GM23338 (cell line): Measurements from ENCODE around the gene RALY. TPM values are rescaled to one million over a fixed set of nuclear protein-coding genes. Genes with fewer than 3 reads are reported as not detected.

ENCODE experiments used
- ATAC-seq: fragments of 200-7000 bp; cut with Tn5 transposase; 3 replicates; pipeline ENCODE4 v1.9.1; 2020
- DNase-seq: peaks from one replicate; pipeline ENCODE4 v3.0.0-alpha.2; 2015; ENCODE audit warnings: low spot score
- H2AFZ ChIP-seq: fragments of 200-600 bp; sonication (generic); 2 replicates; pipeline ENCODE4 v1.8.0; 2016; ENCODE audit warnings: antibody characterized with exemption, mild to moderate bottlenecking, moderate library complexity
- H3F3A ChIP-seq: fragments of 200-600 bp; sonication (generic); replicated peaks from 2 replicates; pipeline ENCODE4 v1.8.0; 2017; ENCODE audit warnings: antibody characterized with exemption, mixed run types, low read depth
- H3K27ac ChIP-seq: fragments of 200-600 bp; sonication (generic); 2 replicates; pipeline ENCODE4 v1.6.1; 2016; ENCODE audit warnings: low read depth
- H3K27me3 ChIP-seq: fragments of 200-600 bp; sonication (generic); 2 replicates; pipeline ENCODE4 v1.8.0; 2016; ENCODE audit warnings: mild to moderate bottlenecking, mixed run types, moderate library complexity; ENCODE audit not compliant: insufficient read depth
- H3K36me3 ChIP-seq: fragments of 200-600 bp; sonication (generic); 2 replicates; pipeline ENCODE4 v1.8.0; 2016; ENCODE audit warnings: mild to moderate bottlenecking; ENCODE audit not compliant: insufficient read depth
- H3K4me1 ChIP-seq: fragments of 200-600 bp; sonication (generic); 2 replicates; pipeline ENCODE4 v1.8.0; 2016; ENCODE audit warnings: mild to moderate bottlenecking, moderate library complexity; ENCODE audit not compliant: insufficient read depth
- H3K4me2 ChIP-seq: fragments of 200-600 bp; sonication (generic); 2 replicates; pipeline ENCODE4 v1.7.1; 2017; ENCODE audit warnings: mixed run types
- H3K4me3 ChIP-seq: fragments of 200-600 bp; sonication (generic); 2 replicates; pipeline ENCODE4 v1.6.1; 2016; ENCODE audit warnings: mixed run types
- H3K79me2 ChIP-seq: fragments of 200-600 bp; sonication (generic); replicated peaks from 2 replicates; pipeline ENCODE4 v1.8.0; 2017; ENCODE audit warnings: mild to moderate bottlenecking; ENCODE audit not compliant: insufficient read depth
- H3K9me2 ChIP-seq: fragments of 200-600 bp; sonication (generic); 2 replicates; pipeline ENCODE4 v1.8.0; 2017; ENCODE audit not compliant: insufficient read depth
- H4K20me1 ChIP-seq: fragments of 200-600 bp; sonication (generic); replicated peaks from 2 replicates; pipeline ENCODE4 v1.8.0; 2017; ENCODE audit warnings: mild to moderate bottlenecking; ENCODE audit not compliant: insufficient read depth
- H3K27ac Mint-ChIP-seq: 2 replicates; pipeline ENCODE4 v1.8.0; 2020; ENCODE audit warnings: inconsistent platforms, mild to moderate bottlenecking, moderate library complexity, mixed read lengths
- H3K27me3 Mint-ChIP-seq: 3 replicates; pipeline ENCODE4 v1.8.0; 2022; ENCODE audit warnings: low read depth, mild to moderate bottlenecking, moderate library complexity, mixed read lengths, inconsistent platforms; ENCODE audit not compliant: insufficient read depth, poor library complexity
- H3K36me3 Mint-ChIP-seq: 3 replicates; pipeline ENCODE4 v1.8.0; 2021; ENCODE audit warnings: low read depth, mild to moderate bottlenecking, inconsistent platforms, moderate library complexity, mixed read lengths
- H3K4me1 Mint-ChIP-seq: 3 replicates; pipeline ENCODE4 v1.8.0; 2020; ENCODE audit warnings: mild to moderate bottlenecking, inconsistent platforms, mixed read lengths
- H3K4me3 Mint-ChIP-seq: 3 replicates; pipeline ENCODE4 v1.8.0; 2021; ENCODE audit warnings: moderate library complexity, mild to moderate bottlenecking, inconsistent platforms, mixed read lengths
- H3K9me3 Mint-ChIP-seq: 3 replicates; pipeline ENCODE4 v1.8.0; 2020; ENCODE audit warnings: moderate library complexity, mild to moderate bottlenecking, inconsistent platforms, mixed read lengths
- CREB1 ChIP-seq: fragments of 250-450 bp; sonication (Bioruptor Pico); IDR thresholded peaks from 2 replicates; pipeline ENCODE4 v1.5.0; 2020; ENCODE audit warnings: low read depth, mild to moderate bottlenecking, moderate library complexity
- EZH2 ChIP-seq: fragments of 200-600 bp; sonication (generic); IDR thresholded peaks from one replicate; pipeline ENCODE4 v1.8.0; 2017; ENCODE audit warnings: antibody characterized with exemption, mild to moderate bottlenecking, low read depth; ENCODE audit not compliant: unreplicated experiment
- NANOG ChIP-seq: IDR thresholded peaks from 2 replicates; pipeline ENCODE4 v1.6.1; 2016; ENCODE audit warnings: antibody characterized with exemption, borderline replicate concordance
- STAT1 ChIP-seq: IDR thresholded peaks from one replicate; pipeline ENCODE4 v1.6.1; 2016; ENCODE audit warnings: antibody characterized with exemption; ENCODE audit not compliant: unreplicated experiment
- ZNF114 ChIP-seq: fragments of 250-450 bp; sonication (Bioruptor Pico); IDR thresholded peaks from 2 replicates; pipeline ENCODE4 v1.5.0; 2020; ENCODE audit warnings: mild to moderate bottlenecking, moderate library complexity
- polyA plus RNA-seq: library from polyadenylated mRNA; unstranded; fragments of >200 nt; fragmentation: Nextera tagmentation; extraction: Ambion mirVana; gene quantifications from 2 replicates; pipeline ENCODE4 v1.2.1, GENCODE V29; 2016
- total RNA-seq: library from RNA; depleted of rRNA; stranded (reverse); fragments of >200 nt; shearing (Covaris generic); gene quantifications from 2 replicates; pipeline ENCODE4 v1.2.3, GENCODE V29; 2014
- TF ChIP-seq, protein P1 (sequence below): fragments of 250-450 bp; sonication (Bioruptor Pico); IDR thresholded peaks from 2 replicates; pipeline ENCODE4 v1.5.0; 2020; ENCODE audit warnings: mild to moderate bottlenecking, moderate library complexity

Gene RALY
- total and polyA plus RNA-seq, 2 experiments from 2014 or later = 144 to 167 TPM

DNA sequence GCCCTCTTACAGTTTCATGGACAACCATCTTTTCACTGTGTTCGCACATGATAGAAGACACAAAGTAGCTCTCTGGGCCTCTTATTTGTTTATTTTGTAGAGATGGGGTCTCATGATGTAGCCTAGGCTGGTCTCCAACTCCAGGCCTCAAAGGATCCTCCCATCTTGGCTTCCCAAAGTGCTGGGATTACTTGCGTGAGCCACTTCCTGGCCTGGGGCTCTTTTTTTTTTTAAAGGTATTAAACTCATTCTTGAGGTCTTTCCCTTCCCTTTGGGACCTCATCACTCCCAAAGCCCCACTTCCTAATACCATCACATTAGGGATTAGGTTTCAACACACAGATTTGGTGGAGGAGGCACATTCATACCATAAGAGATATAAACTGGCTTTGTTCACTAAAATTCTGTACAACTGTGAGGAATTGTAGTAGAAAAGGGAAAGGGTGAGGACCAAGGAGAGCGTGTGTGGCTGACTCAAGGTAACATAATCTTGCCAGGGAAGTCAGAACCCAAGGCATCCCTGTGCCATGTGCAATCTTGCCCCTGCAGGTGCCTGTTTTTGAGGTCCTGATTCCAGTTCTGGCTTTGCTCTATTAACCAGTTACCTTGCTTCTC is 72.9 kb downstream of the RALY start:
- Histone ChIP-seq H3K4me3 (no peak overlapping the region), H3F3A (0 out of 2 replicates have a peak, but pooled peaks cover 4% of the 10 kb centered on the region), H3K4me2 (no peak overlapping the region), H3K27ac (0 out of 2 replicates have a peak overlapping the region, but pooled peaks have one; percentile 74), H3K9me2 (no peaks in the 10 kb centered on the region), H2AFZ (no peak overlapping the region), H3K79me2 (peaks cover 50% of the 10 kb centered on the region), H3K36me3 (no peaks in the 10 kb centered on the region), H3K4me1 (peaks cover 21% of the 10 kb centered on the region), H4K20me1 (peaks cover 65% of the 10 kb centered on the region), H3K27me3 (no peaks in the 10 kb centered on the region)
- peaks cover 4% of the 10 kb centered on the region for H3K27me3 Mint-ChIP-seq
- ATAC-seq (no peak), DNase-seq (no peak)
- H3K4me3 Mint-ChIP-seq = no peak overlapping the region
- peaks cover 37% of the 10 kb centered on the region for H3K4me1 Mint-ChIP-seq
- no peaks in the 10 kb centered on the region for H3K9me3 Mint-ChIP-seq
- H3K27ac Mint-ChIP-seq = no peak overlapping the region
- TF ChIP-seq NANOG (no peak), ZNF114 (CRISPR knock-in tag) (no peak), STAT1 (no peak), EZH2 (no peak)
- TF ChIP-seq, protein P1, sequence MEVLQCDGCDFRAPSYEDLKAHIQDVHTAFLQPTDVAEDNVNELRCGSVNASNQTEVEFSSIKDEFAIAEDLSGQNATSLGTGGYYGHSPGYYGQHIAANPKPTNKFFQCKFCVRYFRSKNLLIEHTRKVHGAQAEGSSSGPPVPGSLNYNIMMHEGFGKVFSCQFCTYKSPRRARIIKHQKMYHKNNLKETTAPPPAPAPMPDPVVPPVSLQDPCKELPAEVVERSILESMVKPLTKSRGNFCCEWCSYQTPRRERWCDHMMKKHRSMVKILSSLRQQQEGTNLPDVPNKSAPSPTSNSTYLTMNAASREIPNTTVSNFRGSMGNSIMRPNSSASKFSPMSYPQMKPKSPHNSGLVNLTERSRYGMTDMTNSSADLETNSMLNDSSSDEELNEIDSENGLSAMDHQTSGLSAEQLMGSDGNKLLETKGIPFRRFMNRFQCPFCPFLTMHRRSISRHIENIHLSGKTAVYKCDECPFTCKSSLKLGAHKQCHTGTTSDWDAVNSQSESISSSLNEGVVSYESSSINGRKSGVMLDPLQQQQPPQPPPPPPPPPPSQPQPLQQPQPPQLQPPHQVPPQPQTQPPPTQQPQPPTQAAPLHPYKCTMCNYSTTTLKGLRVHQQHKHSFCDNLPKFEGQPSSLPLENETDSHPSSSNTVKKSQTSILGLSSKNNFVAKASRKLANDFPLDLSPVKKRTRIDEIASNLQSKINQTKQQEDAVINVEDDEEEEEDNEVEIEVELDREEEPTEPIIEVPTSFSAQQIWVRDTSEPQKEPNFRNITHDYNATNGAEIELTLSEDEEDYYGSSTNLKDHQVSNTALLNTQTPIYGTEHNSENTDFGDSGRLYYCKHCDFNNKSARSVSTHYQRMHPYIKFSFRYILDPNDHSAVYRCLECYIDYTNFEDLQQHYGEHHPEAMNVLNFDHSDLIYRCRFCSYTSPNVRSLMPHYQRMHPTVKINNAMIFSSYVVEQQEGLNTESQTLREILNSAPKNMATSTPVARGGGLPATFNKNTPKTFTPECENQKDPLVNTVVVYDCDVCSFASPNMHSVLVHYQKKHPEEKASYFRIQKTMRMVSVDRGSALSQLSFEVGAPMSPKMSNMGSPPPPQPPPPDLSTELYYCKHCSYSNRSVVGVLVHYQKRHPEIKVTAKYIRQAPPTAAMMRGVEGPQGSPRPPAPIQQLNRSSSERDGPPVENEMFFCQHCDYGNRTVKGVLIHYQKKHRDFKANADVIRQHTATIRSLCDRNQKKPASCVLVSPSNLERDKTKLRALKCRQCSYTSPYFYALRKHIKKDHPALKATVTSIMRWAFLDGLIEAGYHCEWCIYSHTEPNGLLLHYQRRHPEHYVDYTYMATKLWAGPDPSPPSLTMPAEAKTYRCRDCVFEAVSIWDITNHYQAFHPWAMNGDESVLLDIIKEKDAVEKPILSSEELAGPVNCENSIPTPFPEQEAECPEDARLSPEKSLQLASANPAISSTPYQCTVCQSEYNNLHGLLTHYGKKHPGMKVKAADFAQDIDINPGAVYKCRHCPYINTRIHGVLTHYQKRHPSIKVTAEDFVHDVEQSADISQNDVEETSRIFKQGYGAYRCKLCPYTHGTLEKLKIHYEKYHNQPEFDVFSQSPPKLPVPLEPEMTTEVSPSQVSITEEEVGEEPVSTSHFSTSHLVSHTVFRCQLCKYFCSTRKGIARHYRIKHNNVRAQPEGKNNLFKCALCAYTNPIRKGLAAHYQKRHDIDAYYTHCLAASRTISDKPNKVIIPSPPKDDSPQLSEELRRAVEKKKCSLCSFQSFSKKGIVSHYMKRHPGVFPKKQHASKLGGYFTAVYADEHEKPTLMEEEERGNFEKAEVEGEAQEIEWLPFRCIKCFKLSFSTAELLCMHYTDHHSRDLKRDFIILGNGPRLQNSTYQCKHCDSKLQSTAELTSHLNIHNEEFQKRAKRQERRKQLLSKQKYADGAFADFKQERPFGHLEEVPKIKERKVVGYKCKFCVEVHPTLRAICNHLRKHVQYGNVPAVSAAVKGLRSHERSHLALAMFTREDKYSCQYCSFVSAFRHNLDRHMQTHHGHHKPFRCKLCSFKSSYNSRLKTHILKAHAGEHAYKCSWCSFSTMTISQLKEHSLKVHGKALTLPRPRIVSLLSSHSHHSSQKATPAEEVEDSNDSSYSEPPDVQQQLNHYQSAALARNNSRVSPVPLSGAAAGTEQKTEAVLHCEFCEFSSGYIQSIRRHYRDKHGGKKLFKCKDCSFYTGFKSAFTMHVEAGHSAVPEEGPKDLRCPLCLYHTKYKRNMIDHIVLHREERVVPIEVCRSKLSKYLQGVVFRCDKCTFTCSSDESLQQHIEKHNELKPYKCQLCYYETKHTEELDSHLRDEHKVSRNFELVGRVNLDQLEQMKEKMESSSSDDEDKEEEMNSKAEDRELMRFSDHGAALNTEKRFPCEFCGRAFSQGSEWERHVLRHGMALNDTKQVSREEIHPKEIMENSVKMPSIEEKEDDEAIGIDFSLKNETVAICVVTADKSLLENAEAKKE (CRISPR knock-in tag) = no peak
- H3K36me3 Mint-ChIP-seq = peaks cover 11% of the 10 kb centered on the region; the same call in 2 of the 3 replicates

DNA sequence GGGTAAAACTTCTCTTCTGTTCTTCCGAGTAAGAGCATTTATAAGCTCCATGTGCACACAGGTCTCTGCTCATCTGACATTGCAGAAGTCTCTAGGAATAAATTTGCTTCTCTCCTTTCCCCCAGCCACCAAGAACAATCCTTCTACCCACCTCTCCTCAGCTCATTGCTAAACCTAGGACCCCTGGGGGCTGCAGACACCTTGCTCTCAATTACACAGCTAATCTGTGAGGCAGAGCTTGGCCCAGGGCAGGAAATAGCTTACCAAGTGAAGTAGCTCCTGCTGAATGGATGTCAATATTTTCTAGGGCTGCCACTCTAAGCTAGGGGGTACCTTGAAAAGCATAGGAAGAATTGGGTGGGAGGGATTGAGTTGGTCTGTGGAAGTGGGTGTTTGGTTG is 74.3 kb downstream of the RALY start:
- Histone ChIP-seq H3K9me2 (no peaks in the 10 kb centered on the region), H4K20me1 (peaks cover 67% of the 10 kb centered on the region), H3K27me3 (no peaks in the 10 kb centered on the region), H3K27ac (no peak overlapping the region), H2AFZ (no peak overlapping the region), H3K4me3 (no peak overlapping the region), H3K4me1 (peaks cover 21% of the 10 kb centered on the region), H3K4me2 (no peak overlapping the region), H3K36me3 (peaks cover 3% of the 10 kb centered on the region; the same call in 1 of the 2 replicates), H3F3A (0 out of 2 replicates have a peak, but pooled peaks cover 4% of the 10 kb centered on the region), H3K79me2 (peaks cover 52% of the 10 kb centered on the region)
- TF ChIP-seq CREB1 (CRISPR knock-in tag) (no peak), EZH2 (no peak), ZNF114 (CRISPR knock-in tag) (no peak)
- H3K36me3 Mint-ChIP-seq = peaks cover 21% of the 10 kb centered on the region
- no peak overlapping the region for H3K27ac Mint-ChIP-seq
- peak; percentile 11; the same call in 1 of the 3 replicates for ATAC-seq
- H3K9me3 Mint-ChIP-seq = no peaks in the 10 kb centered on the region
- peaks cover 4% of the 10 kb centered on the region for H3K27me3 Mint-ChIP-seq
- no peak for DNase-seq
- H3K4me3 Mint-ChIP-seq = no peak overlapping the region; the same call in 2 of the 3 replicates
- peaks cover 37% of the 10 kb centered on the region for H3K4me1 Mint-ChIP-seq
